ENCODE measurements around the gene CHSY1.

GRCh38 chr15:101172501-101173071, 79.3 kb downstream of the CHSY1 start:
- TF ChIP-seq, protein P1, sequence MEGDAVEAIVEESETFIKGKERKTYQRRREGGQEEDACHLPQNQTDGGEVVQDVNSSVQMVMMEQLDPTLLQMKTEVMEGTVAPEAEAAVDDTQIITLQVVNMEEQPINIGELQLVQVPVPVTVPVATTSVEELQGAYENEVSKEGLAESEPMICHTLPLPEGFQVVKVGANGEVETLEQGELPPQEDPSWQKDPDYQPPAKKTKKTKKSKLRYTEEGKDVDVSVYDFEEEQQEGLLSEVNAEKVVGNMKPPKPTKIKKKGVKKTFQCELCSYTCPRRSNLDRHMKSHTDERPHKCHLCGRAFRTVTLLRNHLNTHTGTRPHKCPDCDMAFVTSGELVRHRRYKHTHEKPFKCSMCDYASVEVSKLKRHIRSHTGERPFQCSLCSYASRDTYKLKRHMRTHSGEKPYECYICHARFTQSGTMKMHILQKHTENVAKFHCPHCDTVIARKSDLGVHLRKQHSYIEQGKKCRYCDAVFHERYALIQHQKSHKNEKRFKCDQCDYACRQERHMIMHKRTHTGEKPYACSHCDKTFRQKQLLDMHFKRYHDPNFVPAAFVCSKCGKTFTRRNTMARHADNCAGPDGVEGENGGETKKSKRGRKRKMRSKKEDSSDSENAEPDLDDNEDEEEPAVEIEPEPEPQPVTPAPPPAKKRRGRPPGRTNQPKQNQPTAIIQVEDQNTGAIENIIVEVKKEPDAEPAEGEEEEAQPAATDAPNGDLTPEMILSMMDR (IDR thresholded peaks at IDR 0.05) = no peak
- TF ChIP-seq POLR2A (IDR thresholded peaks at IDR 0.05) = no peak

Measured in heart left ventricle (tissue), 13 donors.